ENCODE data around the gene BRINP1. TPM values are rescaled to one million over a fixed set of nuclear protein-coding genes. Genes with fewer than 3 reads are reported as not detected.

Gene BRINP1
- total and polyA plus RNA-seq, 2 of the 8 experiments (the other 6 are each of a cell fraction or from before 2014, with no cell fraction given): 19.5 to 20.5 TPM

GRCh38 chr9:119264165-119264564 is 105.1 kb downstream of the BRINP1 start:
- Histone ChIP-seq H3K56ac (replicated peaks; ENCODE audit: insufficient read length, low read depth, low read length) (no peak overlapping the region), H2AK5ac (ENCODE audit: low read depth, low read length) (no peak overlapping the region), H4K91ac (replicated peaks; ENCODE audit: insufficient read length, low read length) (no peak overlapping the region), H3K36me3 (ENCODE audit: control insufficient read depth in 2 of 4, insufficient read depth in 4 of 4, low read length in 3 of 4) (no peaks in the 10 kb centered on the region), H3K9ac (replicated peaks in 1 of 4; ENCODE audit: extremely low read depth in 1 of 4, low read depth in 3 of 4, low read length in 3 of 4) (no peak overlapping the region), H4K5ac (ENCODE audit: insufficient read length, low read depth, low read length) (no peak overlapping the region), H3K4ac (replicated peaks; ENCODE audit: insufficient read length, low read depth, low read length) (no peak overlapping the region), H3K4me2 (ENCODE audit: insufficient read depth in 1 of 2, low read depth in 2 of 2, low read length in 2 of 2) (no peak overlapping the region), H2BK15ac (ENCODE audit: low read length) (no peak overlapping the region), H3K23ac (ENCODE audit: insufficient read length) (no peak overlapping the region), H3K27ac (ENCODE audit: low read depth, low read length) (no peak overlapping the region), H3K79me2 (ENCODE audit: control insufficient read depth in 1 of 2, insufficient read depth in 2 of 2, low read length in 2 of 2) (no peaks in the 10 kb centered on the region; a peak in 2 of 4 replicates), H3K4me3 (ENCODE audit: extremely low read depth in 1 of 4, insufficient read depth in 2 of 4, low read depth in 3 of 4, low read length in 4 of 4) (no peak overlapping the region), H3K23me2 (ENCODE audit: low read depth, low read length) (no peaks in the 10 kb centered on the region), H2AFZ (ENCODE audit: low read length) (no peak overlapping the region), H2BK120ac (replicated peaks; ENCODE audit: low read depth, low read length) (no peak overlapping the region), H3K27me3 (replicated peaks in 1 of 4; ENCODE audit: control insufficient read depth in 3 of 4, extremely low read depth in 1 of 4, insufficient read depth in 3 of 4, low read length in 3 of 4) (no peaks in the 10 kb centered on the region), H4K8ac (ENCODE audit: extremely low read depth, insufficient read depth, low read length) (no peak overlapping the region), H3K4me1 (replicated peaks in 1 of 4; ENCODE audit: control insufficient read depth in 3 of 4, insufficient read depth in 4 of 4, low read length in 3 of 4) (peaks cover 0 to 2% (median 0%) of the 10 kb centered on the region in 4 experiments; a peak in 1 of 7 replicates), H2BK5ac (ENCODE audit: low read depth, low read length) (no peak overlapping the region), H3K9me3 (ENCODE audit: insufficient read depth in 2 of 2, low read depth in 1 of 2, low read length in 1 of 2) (no peaks in the 10 kb centered on the region), H2BK20ac (ENCODE audit: low read length) (no peak overlapping the region), H4K20me1 (replicated peaks in 1 of 2; ENCODE audit: control insufficient read depth in 1 of 2, insufficient read depth in 2 of 2, low read length in 2 of 2) (no peaks in the 10 kb centered on the region), H3K79me1 (ENCODE audit: low read depth, low read length) (no peaks in the 10 kb centered on the region; the same call in 1 of the 2 replicates), H3K14ac (ENCODE audit: insufficient read length) (no peak overlapping the region), H2BK12ac (ENCODE audit: low read depth, low read length) (no peak overlapping the region), H3K18ac (ENCODE audit: extremely low read depth, low read length) (no peak overlapping the region)
- ChIA-PET CTCF (ENCODE audit: partially characterized antibody) (no interaction called here), POLR2A (ENCODE audit: partially characterized antibody) (no interaction called here)
- DNase-seq (ENCODE audit: low read depth in 1 of 2, low spot score in 2 of 2) (no peak), FAIRE-seq (no peak)
- WGBS, 2 experiments (ENCODE audit: extremely low coverage in 1 of 2, insufficient coverage in 1 of 2, insufficient read length in 1 of 2, insufficient replicate concordance in 2 of 2, low coverage in 1 of 2, low lambda C conversion rate in 2 of 2, missing lambda C conversion rate in 1 of 2): 83% methylated on average over 3 of the region's 3 CpGs; no CpG with 5 or more reads in 1 of the 2 experiments
- TF ChIP-seq SIRT6 (IDR thresholded peaks at IDR 0.05; ENCODE audit: low read length) (no peak), ATF2 (IDR thresholded peaks at IDR 0.05; ENCODE audit: low read length) (no peak), FOSL1 (IDR thresholded peaks at IDR 0.05; ENCODE audit: insufficient read depth, low read depth, low read length) (no peak), USF2 (IDR thresholded peaks at IDR 0.05; ENCODE audit: low read length) (no peak), TBP (IDR thresholded peaks at IDR 0.05; ENCODE audit: low read depth, low read length) (no peak), POU5F1 (IDR thresholded peaks at IDR 0.05; ENCODE audit: low read depth, low read length) (no peak), SRF (IDR thresholded peaks at IDR 0.05; ENCODE audit: low read depth, low read length) (no peak), POLR2A (IDR thresholded peaks at IDR 0.05; ENCODE audit: control extremely low read depth in 1 of 2, low read depth in 2 of 2, low read length in 2 of 2) (no peak), SP1 (IDR thresholded peaks at IDR 0.05; ENCODE audit: low read depth, low read length) (no peak), NANOG (IDR thresholded peaks at IDR 0.05; ENCODE audit: insufficient read depth, low read depth, low read length, poor library complexity, severe bottlenecking) (no peak), HDAC2 (IDR thresholded peaks at IDR 0.05; ENCODE audit: borderline replicate concordance in 1 of 2, low read depth in 2 of 2, low read length in 2 of 2) (no peak), GABPA (IDR thresholded peaks at IDR 0.05; ENCODE audit: borderline replicate concordance, insufficient read depth, low read length) (no peak)
